Measurements from ENCODE around the gene SECTM1. TPM values are rescaled to one million over a fixed set of nuclear protein-coding genes. Genes with fewer than 3 reads are reported as not detected.

Gene SECTM1
- total and polyA plus RNA-seq, 9 of the 15 experiments (the other 6 are each of a cell fraction or from before 2014, with no cell fraction given): 0.11 to 0.46 (median 0.18) TPM; not detected in 6

DNA sequence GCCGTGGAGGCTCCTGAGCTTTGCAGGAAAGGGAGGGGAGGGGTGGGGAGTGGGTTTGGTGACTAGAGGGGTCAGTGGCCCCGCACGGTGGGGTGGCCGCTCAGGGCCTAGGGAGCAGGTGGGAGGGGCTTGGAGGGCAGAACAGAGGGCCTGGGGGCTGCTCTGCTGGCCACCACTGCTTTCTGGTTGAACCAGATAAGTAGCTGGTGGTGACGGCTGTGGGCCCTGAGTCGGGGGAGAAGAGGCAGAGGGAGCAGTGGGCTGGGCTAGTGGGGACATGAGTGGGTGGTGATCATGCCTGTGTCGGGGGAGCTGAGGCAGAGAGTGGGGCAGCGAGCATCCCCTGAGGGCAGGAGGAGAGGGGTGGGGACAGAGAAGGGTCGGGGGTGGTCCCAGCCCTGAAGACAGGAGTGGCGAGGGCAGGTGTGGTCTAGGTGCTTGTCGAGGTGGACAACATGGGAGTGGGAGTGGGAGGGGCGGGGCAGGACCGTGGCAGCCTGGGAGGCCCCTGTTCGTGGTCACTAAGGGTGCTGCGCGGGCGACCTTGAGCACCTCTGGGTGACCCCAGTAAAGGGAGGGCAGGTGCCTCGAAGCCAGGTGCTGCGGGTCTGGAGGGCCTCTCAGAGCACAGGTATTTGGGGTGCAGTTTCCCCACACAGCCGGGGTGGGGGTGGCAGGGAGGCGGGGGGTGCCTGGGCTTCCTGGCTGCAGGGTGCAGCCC is 9.9 kb downstream of the SECTM1 start (continued):
- TF ChIP-seq, protein P1, sequence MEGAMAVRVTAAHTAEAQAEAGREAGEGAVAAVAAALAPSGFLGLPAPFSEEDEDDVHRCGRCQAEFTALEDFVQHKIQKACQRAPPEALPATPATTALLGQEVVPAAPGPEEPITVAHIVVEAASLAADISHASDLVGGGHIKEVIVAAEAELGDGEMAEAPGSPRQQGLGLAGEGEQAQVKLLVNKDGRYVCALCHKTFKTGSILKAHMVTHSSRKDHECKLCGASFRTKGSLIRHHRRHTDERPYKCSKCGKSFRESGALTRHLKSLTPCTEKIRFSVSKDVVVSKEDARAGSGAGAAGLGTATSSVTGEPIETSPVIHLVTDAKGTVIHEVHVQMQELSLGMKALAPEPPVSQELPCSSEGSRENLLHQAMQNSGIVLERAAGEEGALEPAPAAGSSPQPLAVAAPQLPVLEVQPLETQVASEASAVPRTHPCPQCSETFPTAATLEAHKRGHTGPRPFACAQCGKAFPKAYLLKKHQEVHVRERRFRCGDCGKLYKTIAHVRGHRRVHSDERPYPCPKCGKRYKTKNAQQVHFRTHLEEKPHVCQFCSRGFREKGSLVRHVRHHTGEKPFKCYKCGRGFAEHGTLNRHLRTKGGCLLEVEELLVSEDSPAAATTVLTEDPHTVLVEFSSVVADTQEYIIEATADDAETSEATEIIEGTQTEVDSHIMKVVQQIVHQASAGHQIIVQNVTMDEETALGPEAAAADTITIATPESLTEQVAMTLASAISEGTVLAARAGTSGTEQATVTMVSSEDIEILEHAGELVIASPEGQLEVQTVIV (CRISPR knock-in tag; IDR thresholded peaks at IDR 0.05; ENCODE audit: borderline replicate concordance): no peak
- TF ChIP-seq RBM25 (IDR thresholded peaks at IDR 0.05; ENCODE audit: low read depth, low read length, severe bottlenecking): no peak
- TF ChIP-seq POLR2A (conservative IDR thresholded peaks at IDR 0.05): no peak
- TF ChIP-seq ZBTB33 (CRISPR knock-in tag; IDR thresholded peaks at IDR 0.05): 0 out of 2 replicates have a peak, but pooled peaks have one; percentile 15
- TF ChIP-seq HOMEZ (CRISPR knock-in tag; IDR thresholded peaks at IDR 0.05): no peak
- TF ChIP-seq, protein P2, sequence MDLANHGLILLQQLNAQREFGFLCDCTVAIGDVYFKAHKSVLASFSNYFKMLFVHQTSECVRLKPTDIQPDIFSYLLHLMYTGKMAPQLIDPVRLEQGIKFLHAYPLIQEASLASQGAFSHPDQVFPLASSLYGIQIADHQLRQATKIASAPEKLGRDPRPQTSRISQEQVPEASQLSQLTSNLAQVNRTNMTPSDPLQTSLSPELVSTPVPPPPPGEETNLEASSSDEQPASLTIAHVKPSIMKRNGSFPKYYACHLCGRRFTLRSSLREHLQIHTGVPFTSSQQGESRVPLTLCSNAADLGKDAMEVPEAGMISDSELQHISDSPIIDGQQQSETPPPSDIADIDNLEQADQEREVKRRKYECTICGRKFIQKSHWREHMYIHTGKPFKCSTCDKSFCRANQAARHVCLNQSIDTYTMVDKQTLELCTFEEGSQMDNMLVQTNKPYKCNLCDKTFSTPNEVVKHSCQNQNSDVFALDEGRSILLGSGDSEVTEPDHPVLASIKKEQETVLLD (IDR thresholded peaks at IDR 0.05): peak; percentile 74
- no peak for TF ChIP-seq STAT6 (CRISPR knock-in tag; IDR thresholded peaks at IDR 0.05)
- TF ChIP-seq, protein P3, sequence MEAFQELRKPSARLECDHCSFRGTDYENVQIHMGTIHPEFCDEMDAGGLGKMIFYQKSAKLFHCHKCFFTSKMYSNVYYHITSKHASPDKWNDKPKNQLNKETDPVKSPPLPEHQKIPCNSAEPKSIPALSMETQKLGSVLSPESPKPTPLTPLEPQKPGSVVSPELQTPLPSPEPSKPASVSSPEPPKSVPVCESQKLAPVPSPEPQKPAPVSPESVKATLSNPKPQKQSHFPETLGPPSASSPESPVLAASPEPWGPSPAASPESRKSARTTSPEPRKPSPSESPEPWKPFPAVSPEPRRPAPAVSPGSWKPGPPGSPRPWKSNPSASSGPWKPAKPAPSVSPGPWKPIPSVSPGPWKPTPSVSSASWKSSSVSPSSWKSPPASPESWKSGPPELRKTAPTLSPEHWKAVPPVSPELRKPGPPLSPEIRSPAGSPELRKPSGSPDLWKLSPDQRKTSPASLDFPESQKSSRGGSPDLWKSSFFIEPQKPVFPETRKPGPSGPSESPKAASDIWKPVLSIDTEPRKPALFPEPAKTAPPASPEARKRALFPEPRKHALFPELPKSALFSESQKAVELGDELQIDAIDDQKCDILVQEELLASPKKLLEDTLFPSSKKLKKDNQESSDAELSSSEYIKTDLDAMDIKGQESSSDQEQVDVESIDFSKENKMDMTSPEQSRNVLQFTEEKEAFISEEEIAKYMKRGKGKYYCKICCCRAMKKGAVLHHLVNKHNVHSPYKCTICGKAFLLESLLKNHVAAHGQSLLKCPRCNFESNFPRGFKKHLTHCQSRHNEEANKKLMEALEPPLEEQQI (IDR thresholded peaks at IDR 0.05): no peak
- no peak for TF ChIP-seq MYBL2 (IDR thresholded peaks at IDR 0.05; ENCODE audit: low read depth)
- no peak for TF ChIP-seq MYBL2 (CRISPR knock-in tag; IDR thresholded peaks at IDR 0.05; ENCODE audit: borderline replicate concordance)
